GM12878 (cell line): ENCODE data around the gene MXRA8. TPM values are rescaled to one million over a fixed set of nuclear protein-coding genes. Genes with fewer than 3 reads are reported as not detected.
A peak's percentile ranks its signal among the peaks of the same experiment; 100 is the strongest.

Source experiments
- ATF3 ChIP-seq: IDR thresholded peaks from 2 replicates; pipeline ENCODE4 v1.6.1; 2011; ENCODE audit warnings: low read depth, mild to moderate bottlenecking, low read length, moderate library complexity, borderline replicate concordance; ENCODE audit errors: extremely low read depth
- BHLHE40 ChIP-seq, 2 experiments: fragments of 450-650 bp in 1 of 2; IDR thresholded peaks; 2 replicates each; pipeline ENCODE4 v1.6.1; 2011 to 2017; ENCODE audit warnings: low read depth in 2 of 2, borderline replicate concordance in 1 of 2, improper control_type of control experiment in 1 of 2, low read length in 1 of 2, mild to moderate bottlenecking in 1 of 2
- BMI1 ChIP-seq: fragments of 450-650 bp; IDR thresholded peaks from 2 replicates; pipeline ENCODE4 v1.6.1; 2016; ENCODE audit warnings: mild to moderate bottlenecking, moderate library complexity, borderline replicate concordance
- CEBPZ ChIP-seq: fragments of 150-350 bp; IDR thresholded peaks from 2 replicates; pipeline ENCODE4 v1.6.1; 2016; ENCODE audit warnings: low read depth, low read length
- CHD4 ChIP-seq: fragments of 200-600 bp; sonication (generic); IDR thresholded peaks from 2 replicates; pipeline ENCODE4 v1.6.1; 2016; ENCODE audit warnings: mild to moderate bottlenecking
- EED ChIP-seq: sonication (generic); IDR thresholded peaks from 2 replicates; pipeline ENCODE4 v1.6.1; 2016; ENCODE audit warnings: antibody characterized with exemption, low read depth
- IKZF1 ChIP-seq: fragments of 450-650 bp; conservative IDR thresholded peaks from 2 replicates; pipeline ENCODE4 v1.6.1; 2017; ENCODE audit warnings: antibody characterized with exemption, mild to moderate bottlenecking
- KAT2A ChIP-seq: conservative IDR thresholded peaks from 2 replicates; pipeline ENCODE4 v1.6.1; 2011; ENCODE audit warnings: low read depth, low read length; ENCODE audit not compliant: control insufficient read depth
- LARP7 ChIP-seq: fragments of 450-650 bp; IDR thresholded peaks from 2 replicates; pipeline ENCODE4 v1.6.1; 2017; ENCODE audit warnings: mild to moderate bottlenecking
- MEF2A ChIP-seq: IDR thresholded peaks from 2 replicates; pipeline ENCODE4 v1.6.1; 2011; ENCODE audit warnings: low read depth, mild to moderate bottlenecking, low read length, moderate library complexity; ENCODE audit not compliant: insufficient read depth
- NFYA ChIP-seq: IDR thresholded peaks from 2 replicates; pipeline ENCODE4 v1.6.1; 2011; ENCODE audit warnings: low read depth, mild to moderate bottlenecking, low read length, improper control_type of control experiment, borderline replicate concordance
- NFYB ChIP-seq: IDR thresholded peaks from 2 replicates; pipeline ENCODE4 v1.6.1; 2011; ENCODE audit warnings: low read depth, mild to moderate bottlenecking, low read length, improper control_type of control experiment, moderate library complexity; ENCODE audit not compliant: insufficient read depth
- NR2C1 ChIP-seq: fragments of 450-650 bp; IDR thresholded peaks from 2 replicates; pipeline ENCODE4 v1.6.1; 2017; ENCODE audit warnings: antibody characterized with exemption, mild to moderate bottlenecking, moderate library complexity
- PBX3 ChIP-seq: IDR thresholded peaks from 2 replicates; pipeline ENCODE4 v1.6.1; 2011; ENCODE audit warnings: mild to moderate bottlenecking, low read depth, low read length, moderate library complexity; ENCODE audit not compliant: insufficient replicate concordance
- PML ChIP-seq: IDR thresholded peaks from 2 replicates; pipeline ENCODE4 v1.6.1; 2012; ENCODE audit warnings: low read length, inconsistent platforms
- SMAD5 ChIP-seq: IDR thresholded peaks from 2 replicates; pipeline ENCODE4 v1.6.1; 2016; ENCODE audit warnings: antibody characterized with exemption, low read depth
- SUPT20H ChIP-seq: IDR thresholded peaks from 2 replicates; pipeline ENCODE4 v1.6.1; 2011; ENCODE audit warnings: low read depth, mild to moderate bottlenecking, low read length, moderate library complexity, borderline replicate concordance; ENCODE audit not compliant: control insufficient read depth
- TCF12 ChIP-seq: IDR thresholded peaks from 2 replicates; pipeline ENCODE4 v1.6.1; 2011; ENCODE audit warnings: low read depth, mild to moderate bottlenecking, low read length
- WRNIP1 ChIP-seq: IDR thresholded peaks from 2 replicates; pipeline ENCODE4 v1.6.1; 2011; ENCODE audit warnings: low read depth, low read length, improper control_type of control experiment, borderline replicate concordance
- ZNF207 ChIP-seq: fragments of 450-650 bp; IDR thresholded peaks from 2 replicates; pipeline ENCODE4 v1.6.1; 2014; ENCODE audit warnings: antibody characterized with exemption, mild to moderate bottlenecking, borderline replicate concordance
- ZNF592 ChIP-seq: fragments of 450-650 bp; IDR thresholded peaks from 2 replicates; pipeline ENCODE4 v1.6.1; 2017; ENCODE audit warnings: mild to moderate bottlenecking, moderate library complexity
- polyA plus RNA-seq, 11 experiments: library from polyadenylated mRNA; depleted of rRNA in 4 of 11; unstranded in 6 of 11; stranded (reverse) in 5 of 11; fragments of >200 nt; fragmentation: Nextera tagmentation in 4 of 11; fragmentation: Illumina TruSeq in 1 of 11; extraction: Ambion mirVana in 4 of 11; extraction: Trizol in 1 of 11; gene quantifications; 1 replicate in 1 of 11; 2 replicates in 10 of 11; pipeline versions ENCODE4 v1.2.1 to v1.2.3, GENCODE V29; 2011 to 2016; ENCODE audit warnings: inconsistent platforms in 2 of 11, missing spikeins in 2 of 11, low read depth in 1 of 11
- total RNA-seq, 4 experiments: library from RNA; depleted of rRNA in 3 of 4; stranded (reverse); fragments of >200 nt in 3 of 4; fragmentation: Illumina TruSeq in 1 of 4; extraction: Trizol in 1 of 4; gene quantifications; 2 replicates each; pipeline versions ENCODE4 v1.2.1 to v1.2.3, GENCODE V29; 2013 to 2021

Gene MXRA8
- total and polyA plus RNA-seq, 10 of the 15 experiments (the other 5 are each of a cell fraction or from before 2014, with no cell fraction given), result 0.11 to 0.54 (median 0.21) TPM; not detected in 6

GRCh38 chr1:1406821-1407635 is 48.7 kb upstream of the MXRA8 start, which contains the start of gene MRPL20 (continued):
- no peak for TF ChIP-seq CEBPZ
- TF ChIP-seq NR2C1, result peak; percentile 100
- TF ChIP-seq TCF12, result peak; percentile 55
- TF ChIP-seq KAT2A, result no peak
- peak; percentile 47 to 82; a peak in 3 of 4 replicates for TF ChIP-seq BHLHE40 (IDR thresholded peaks at IDR 0.05; ENCODE audit: borderline replicate concordance in 1 of 2, low read depth in 2 of 2, low read length in 1 of 2)
- peak; percentile 53; the same call in 1 of the 2 replicates for TF ChIP-seq MEF2A
- TF ChIP-seq NFYB, result no peak
- TF ChIP-seq PBX3, result no peak
- TF ChIP-seq BMI1, result no peak
- no peak for TF ChIP-seq WRNIP1
- 0 out of 2 replicates have a peak, but pooled peaks have one; percentile 54 for TF ChIP-seq ZNF207
- TF ChIP-seq IKZF1, result peak; percentile 98
- peak; percentile 90 for TF ChIP-seq SMAD5
- no peak for TF ChIP-seq EED
- no peak for TF ChIP-seq PML
- no peak for TF ChIP-seq NFYA
- no peak for TF ChIP-seq CHD4
- peak; percentile 25; the same call in 1 of the 2 replicates for TF ChIP-seq ATF3
- TF ChIP-seq LARP7, result peak; percentile 59
- TF ChIP-seq SUPT20H, result no peak
- no peak for TF ChIP-seq ZNF592
